Mucosa of rectum (tissue), 2 donors: Measurements from ENCODE around the gene AICDA.

ENCODE experiments used
- H3K27ac ChIP-seq, 2 donors: one replicate each; pipeline ENCODE4 v1.7.0; 2013; ENCODE audit warnings: inconsistent platforms in 2 of 2, low read depth in 2 of 2, low read length in 2 of 2
- H3K27me3 ChIP-seq, 2 donors: one replicate each; pipeline ENCODE4 v1.7.0; 2013; ENCODE audit warnings: low read length in 2 of 2; ENCODE audit not compliant: control insufficient read depth in 2 of 2, insufficient read depth in 2 of 2
- H3K36me3 ChIP-seq, 2 donors: one replicate each; pipeline ENCODE4 v1.7.0; 2013; ENCODE audit warnings: low read length in 2 of 2; ENCODE audit not compliant: control insufficient read depth in 2 of 2, insufficient read depth in 2 of 2
- H3K4me1 ChIP-seq, 2 donors: one replicate each; pipeline ENCODE4 v1.7.0; 2013; ENCODE audit warnings: low read length in 2 of 2, mild to moderate bottlenecking in 1 of 2; ENCODE audit not compliant: control insufficient read depth in 2 of 2, insufficient read depth in 2 of 2
- H3K4me3 ChIP-seq, 2 donors: one replicate each; pipeline ENCODE4 v1.7.0; 2013; ENCODE audit warnings: low read length in 2 of 2
- H3K9ac ChIP-seq, 2 donors: one replicate each; pipeline ENCODE4 v1.7.0; 2013; ENCODE audit warnings: low read length in 2 of 2, low read depth in 1 of 2, mild to moderate bottlenecking in 1 of 2
- H3K9me3 ChIP-seq, 2 donors: one replicate each; pipeline ENCODE4 v1.7.0; 2013; ENCODE audit warnings: low read length in 2 of 2; ENCODE audit not compliant: control insufficient read depth in 2 of 2
- donor health status: healthy.
- donor health status: Normal muscosa, but diverticular disease.

AICDA gene

DNA sequence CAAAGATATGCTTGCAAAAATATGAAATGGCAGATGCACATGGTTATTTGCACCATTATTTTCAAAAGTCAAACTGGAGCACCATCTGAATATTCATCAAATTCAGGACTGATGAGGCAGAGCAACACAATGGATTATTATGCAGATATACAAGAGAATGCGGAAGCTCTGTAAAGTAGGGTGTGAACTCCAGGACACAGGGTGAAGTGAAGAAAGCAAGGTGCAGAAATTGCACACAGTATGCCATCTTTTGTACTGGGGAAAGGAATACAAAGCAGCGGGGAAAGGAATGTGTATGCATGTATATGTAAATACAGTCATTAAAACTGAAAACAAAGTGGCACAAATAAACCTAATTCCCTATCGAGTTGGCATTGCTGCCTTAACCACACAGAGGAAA lies 49.3 kb downstream of the AICDA start:
- Histone ChIP-seq H3K27me3 (no peaks in the 10 kb centered on the region), H3K9me3 (no peaks in the 10 kb centered on the region), H3K27ac (no peak overlapping the region), H3K9ac (no peak overlapping the region), H3K36me3 (no peaks in the 10 kb centered on the region), H3K4me3 (no peak overlapping the region), H3K4me1 (no peaks in the 10 kb centered on the region)

DNA sequence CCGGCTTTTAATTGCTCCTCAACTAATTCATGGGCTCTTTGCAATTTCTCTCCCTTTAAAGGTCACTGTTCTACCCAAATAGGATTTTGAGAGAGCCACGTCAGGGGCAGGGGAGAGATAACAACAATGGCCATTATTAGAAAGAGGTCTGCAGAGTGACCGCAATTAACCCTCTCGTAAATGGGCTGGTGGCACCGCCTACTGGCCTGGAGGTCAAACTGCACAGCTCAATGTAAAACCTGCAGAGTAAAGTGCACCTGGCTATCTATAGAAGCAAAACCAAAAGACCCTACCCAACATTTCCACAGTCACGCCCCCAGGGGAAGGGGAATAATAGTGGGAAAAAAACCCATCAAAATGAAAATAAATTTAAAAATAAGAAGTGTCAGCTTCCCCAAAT lies 50.3 kb downstream of the AICDA start:
- no peaks in the 10 kb centered on the region for H3K27me3 ChIP-seq
- no peaks in the 10 kb centered on the region for H3K9me3 ChIP-seq
- no peak overlapping the region for H3K4me3 ChIP-seq
- no peak overlapping the region for H3K9ac ChIP-seq
- no peak overlapping the region for H3K27ac ChIP-seq
- no peaks in the 10 kb centered on the region for H3K36me3 ChIP-seq
- H3K4me1 ChIP-seq, result no peaks in the 10 kb centered on the region

GRCh38 chr12:8561011-8561410 lies 51.6 kb downstream of the AICDA start:
- no peak overlapping the region for H3K9ac ChIP-seq
- H3K4me3 ChIP-seq, result no peak overlapping the region
- no peaks in the 10 kb centered on the region for H3K9me3 ChIP-seq
- no peaks in the 10 kb centered on the region for H3K27me3 ChIP-seq
- H3K27ac ChIP-seq, result no peak overlapping the region
- H3K4me1 ChIP-seq, result no peaks in the 10 kb centered on the region
- no peaks in the 10 kb centered on the region for H3K36me3 ChIP-seq

- H3K9me3 ChIP-seq, result no peaks in the 10 kb centered on the region
- H3K27me3 ChIP-seq, result no peaks in the 10 kb centered on the region
- no peak overlapping the region for H3K9ac ChIP-seq
- no peak overlapping the region for H3K27ac ChIP-seq
- H3K4me1 ChIP-seq, result no peaks in the 10 kb centered on the region
- H3K4me3 ChIP-seq, result no peak overlapping the region
- no peaks in the 10 kb centered on the region for H3K36me3 ChIP-seq
Measured at GRCh38 chr12:8559676-8560075, 53.0 kb downstream of the AICDA start.

GRCh38 chr12:8556531-8557097 lies 56.0 kb downstream of the AICDA start:
- H3K9ac ChIP-seq, result no peak overlapping the region
- H3K27ac ChIP-seq, result no peak overlapping the region
- no peak overlapping the region for H3K4me3 ChIP-seq
- no peaks in the 10 kb centered on the region for H3K4me1 ChIP-seq
- no peaks in the 10 kb centered on the region for H3K36me3 ChIP-seq
- H3K9me3 ChIP-seq, result no peaks in the 10 kb centered on the region
- H3K27me3 ChIP-seq, result no peaks in the 10 kb centered on the region

DNA sequence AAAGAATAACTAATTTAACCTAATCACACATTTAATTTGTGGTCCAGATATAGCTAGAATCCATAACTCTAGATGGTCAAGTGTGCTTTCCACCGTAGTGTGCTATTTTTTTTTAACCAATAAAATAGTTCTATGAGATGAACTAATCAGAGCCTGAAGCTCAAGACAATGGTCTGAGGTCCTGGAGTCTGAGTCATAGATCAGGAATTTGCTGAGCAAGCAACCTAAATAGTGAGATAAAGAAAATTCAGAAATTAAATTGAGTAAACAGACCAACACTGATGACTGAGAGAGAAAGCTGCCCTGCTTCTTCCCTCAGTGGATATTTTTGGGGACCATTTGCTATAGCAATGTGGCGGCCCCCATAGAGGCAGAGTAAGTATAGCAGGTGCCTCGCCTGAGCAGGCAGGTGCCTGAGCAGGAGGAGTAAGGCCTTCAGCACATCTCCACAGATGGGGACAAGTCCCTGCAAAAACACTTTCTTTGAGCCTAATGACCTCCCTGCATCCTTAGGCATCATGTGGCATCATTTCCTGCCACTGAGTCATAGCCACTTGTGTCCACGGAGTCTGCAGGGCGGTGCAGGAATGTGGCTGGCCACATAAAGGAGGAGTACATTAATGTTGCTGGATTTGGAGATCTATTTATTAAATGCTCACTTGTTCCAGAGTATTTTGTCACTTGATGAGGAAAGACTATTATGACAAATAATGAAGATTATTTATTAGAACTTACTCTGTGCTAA lies 58.0 kb downstream of the AICDA start:
- H3K36me3 ChIP-seq, result no peaks in the 10 kb centered on the region
- H3K9ac ChIP-seq, result no peak overlapping the region
- no peaks in the 10 kb centered on the region for H3K9me3 ChIP-seq
- no peak overlapping the region for H3K27ac ChIP-seq
- H3K4me1 ChIP-seq, result no peaks in the 10 kb centered on the region
- no peaks in the 10 kb centered on the region for H3K27me3 ChIP-seq
- H3K4me3 ChIP-seq, result no peak overlapping the region

GRCh38 chr12:8553088-8553627 lies 59.5 kb downstream of the AICDA start:
- H3K27ac ChIP-seq, result no peak overlapping the region

More at GRCh38 chr12:8553088-8553627, 59.5 kb downstream of the AICDA start:
- no peaks in the 10 kb centered on the region for H3K9me3 ChIP-seq
- no peak overlapping the region for H3K9ac ChIP-seq
- no peaks in the 10 kb centered on the region for H3K36me3 ChIP-seq
- no peaks in the 10 kb centered on the region for H3K27me3 ChIP-seq
- H3K4me3 ChIP-seq, result no peak overlapping the region
- no peaks in the 10 kb centered on the region for H3K4me1 ChIP-seq
